HepG2 (cell line): Measurements from ENCODE around the gene HSD17B2. TPM values are rescaled to one million over a fixed set of nuclear protein-coding genes. Genes with fewer than 3 reads are reported as not detected.
A peak's percentile ranks its signal among the peaks of the same experiment; 100 is the strongest.

ENCODE experiments used
- ATAC-seq: fragments of 200-7000 bp; cut with Tn5 transposase; 3 replicates; pipeline ENCODE4 v1.9.1; 2020; ENCODE audit warnings: mild to moderate bottlenecking, moderate library complexity
- BruUV-seq: library from RNA; stranded (reverse); fragments of 400-500 nt; replicated peaks from 2 replicates; lab custom pipeline; 2021; lab: Mats Ljungman, UMichigan
- CTCF ChIA-PET: fragments of 300-600 bp; formaldehyde crosslinking; extraction: SDS; loops from one replicate; lab custom pipeline; 2021; ENCODE audit warnings: low total read pairs, inconsistent platforms, low intra/inter-chr PET ratio; lab: Yijun Ruan, JAX
- POLR2A ChIA-PET: fragments of 350-600 bp; sonication (Branson Sonifier 250); formaldehyde crosslinking; loops from one replicate; lab custom pipeline; 2020; ENCODE audit warnings: antibody characterized with exemption, inconsistent platforms; lab: Yijun Ruan, JAX
- DNase-seq: peaks from one replicate; pipeline ENCODE4 v3.0.0-alpha.2; 2015; ENCODE audit warnings: low spot score
- FAIRE-seq: peaks from 3 replicates; lab custom pipeline; 2011; peaks lifted over from hg19 to GRCh38; lab: Jason Lieb, UNC
- H2AFZ ChIP-seq: one replicate; pipeline ENCODE4 v1.6.1; 2011; ENCODE audit warnings: low read length, inconsistent platforms
- H3K27ac ChIP-seq: fragments of 300-600 bp; 3 replicates; pipeline ENCODE4 v1.8.0; 2011; ENCODE audit warnings: mixed run types, mild to moderate bottlenecking, mixed read lengths, low read length, inconsistent platforms; ENCODE audit not compliant: insufficient read depth; ENCODE audit errors: extremely low read length
- H3K27me3 ChIP-seq, 2 experiments: fragments of 200-600 bp in 1 of 2; 2 replicates in 1 of 2; 3 replicates in 1 of 2; pipeline versions ENCODE4 v1.6.0 to v1.8.0; 2011; ENCODE audit warnings: low read length in 2 of 2, mild to moderate bottlenecking in 2 of 2, moderate library complexity in 2 of 2, inconsistent platforms in 1 of 2; ENCODE audit not compliant: insufficient read depth in 2 of 2, control insufficient read depth in 1 of 2
- H3K36me3 ChIP-seq, 2 experiments: fragments of 200-600 bp in 1 of 2; replicated peaks in 1 of 2; 2 replicates in 1 of 2; 3 replicates in 1 of 2; pipeline versions ENCODE4 v1.5.1 to v1.8.0; 2011; ENCODE audit warnings: low read length in 2 of 2, inconsistent platforms in 1 of 2; ENCODE audit not compliant: insufficient read depth in 2 of 2, control insufficient read depth in 1 of 2
- H3K4me1 ChIP-seq: 2 replicates; pipeline ENCODE4 v1.5.1; 2012; ENCODE audit warnings: low read length, inconsistent platforms; ENCODE audit not compliant: insufficient read depth
- H3K4me2 ChIP-seq: 2 replicates; pipeline ENCODE4 v1.6.0; 2011; ENCODE audit warnings: low read depth, low read length, inconsistent platforms
- H3K4me3 ChIP-seq, 3 experiments: fragments of 200-600 bp in 1 of 3; sonication (generic), shearing (Covaris generic) in 1 of 3; replicated peaks in 1 of 3; 2 replicates each; pipeline ENCODE4 v1.5.1; 2011 to 2016; ENCODE audit warnings: low read length in 3 of 3, inconsistent platforms in 2 of 3, low read depth in 2 of 3, mild to moderate bottlenecking in 2 of 3, control low read depth in 1 of 3, mixed read lengths in 1 of 3; ENCODE audit not compliant: insufficient read depth in 1 of 3
- H3K79me2 ChIP-seq: one replicate; pipeline ENCODE4 v1.6.1; 2011; ENCODE audit warnings: low read length, inconsistent platforms; ENCODE audit not compliant: insufficient read depth
- H3K9ac ChIP-seq: 2 replicates; pipeline ENCODE4 v1.6.0; 2011; ENCODE audit warnings: mild to moderate bottlenecking, low read depth, low read length, inconsistent platforms; ENCODE audit not compliant: insufficient read depth
- H3K9me3 ChIP-seq: 2 replicates; pipeline ENCODE4 v1.5.1; 2012; ENCODE audit warnings: mild to moderate bottlenecking, low read length
- H4K20me1 ChIP-seq: 2 replicates; pipeline ENCODE4 v1.6.0; 2011; ENCODE audit warnings: inconsistent platforms, mild to moderate bottlenecking, low read length, moderate library complexity; ENCODE audit not compliant: insufficient read depth
- GATA4 ChIP-seq: sonication (generic); IDR thresholded peaks from 2 replicates; pipeline ENCODE4 v1.6.1; 2016; ENCODE audit warnings: antibody characterized with exemption, low read depth, borderline replicate concordance
- RBAK ChIP-seq: sonication (generic); formaldehyde crosslinking; IDR thresholded peaks from 2 replicates; pipeline ENCODE4 v1.5.1; 2020; ENCODE audit warnings: mild to moderate bottlenecking, missing genetic modification reagents
- SOX13 ChIP-seq, 3 experiments: fragments of 450-650 bp in 1 of 3; sonication (generic) in 1 of 3; formaldehyde crosslinking in 1 of 3; IDR thresholded peaks in 2 of 3; conservative IDR thresholded peaks in 1 of 3; 2 replicates each; pipeline versions ENCODE4 v1.5.0 to v1.6.1; 2016 to 2020; ENCODE audit warnings: antibody characterized with exemption in 1 of 3, mild to moderate bottlenecking in 1 of 3, missing compliant biosample characterization in 1 of 3, missing genetic modification reagents in 1 of 3, moderate library complexity in 1 of 3
- SOX5 ChIP-seq: IDR thresholded peaks from 2 replicates; pipeline ENCODE4 v1.6.1; 2016; ENCODE audit warnings: borderline replicate concordance
- SOX6 ChIP-seq, 2 experiments: fragments of 450-650 bp in 1 of 2; sonication (generic) in 1 of 2; formaldehyde crosslinking in 1 of 2; IDR thresholded peaks; 2 replicates each; pipeline versions ENCODE4 v1.4.0 to v1.6.1; 2017 to 2020; ENCODE audit warnings: antibody characterized with exemption in 1 of 2, mild to moderate bottlenecking in 1 of 2, missing genetic modification reagents in 1 of 2
- ZNF460 ChIP-seq: sonication (generic); formaldehyde crosslinking; IDR thresholded peaks from 2 replicates; pipeline ENCODE4 v1.5.1; 2020; ENCODE audit warnings: missing genetic modification reagents, mild to moderate bottlenecking, borderline replicate concordance
- ZNF558 ChIP-seq: sonication (generic); formaldehyde crosslinking; IDR thresholded peaks from 2 replicates; pipeline ENCODE4 v1.9.0; 2022; ENCODE audit warnings: mild to moderate bottlenecking, missing genetic modification reagents, borderline replicate concordance
- WGBS: methylation state at CpG from one replicate; pipeline ENCODE4 v1.1.6; 2017; ENCODE audit warnings: low lambda C conversion rate; 5-methylcytosine and 5-hydroxymethylcytosine counted together
- in situ Hi-C: cut with HindIII; loops from 2 replicates; pipeline ENCODE4 v1.10.0; 2017; ENCODE audit warnings: low pct_unique_long_range_greater_than_20kb; ENCODE audit not compliant: extremely low pct_ligation_motif_present
- intact Hi-C: fragments of 100-400 bp; cut with micrococcal nuclease; formaldehyde crosslinking; loops from one replicate; pipeline ENCODE4 v1.10.0; 2022; ENCODE audit not compliant: unreplicated experiment
- polyA plus RNA-seq, 8 experiments: library from polyadenylated mRNA; depleted of rRNA in 3 of 8; stranded (reverse) in 7 of 8; unstranded in 1 of 8; fragments of >200 nt; fragmentation: Illumina TruSeq in 4 of 8; extraction: Trizol in 4 of 8; gene quantifications; 2 replicates each; pipeline versions ENCODE4 v1.2.1 to v1.2.3, GENCODE V29; 2011 to 2016; ENCODE audit warnings: low read depth in 4 of 8, missing spikeins in 1 of 8, mixed read lengths in 1 of 8; ENCODE audit not compliant: insufficient read depth in 1 of 8
- total RNA-seq, 5 experiments: library from RNA; depleted of rRNA; stranded (reverse); fragments of >200 nt; fragmentation: Illumina TruSeq; extraction: Trizol; gene quantifications; 2 replicates each; pipeline ENCODE4 v1.2.3, GENCODE V29; 2016; ENCODE audit warnings: low read depth in 1 of 5
- TF ChIP-seq, protein P1 (sequence below): sonication (generic); formaldehyde crosslinking; IDR thresholded peaks from 2 replicates; pipeline ENCODE4 v1.4.0; 2020; ENCODE audit warnings: missing genetic modification reagents

HSD17B2 gene
- total and polyA plus RNA-seq, 2 of the 13 experiments (the other 11 are each of a cell fraction or from before 2014, with no cell fraction given), result 26.3 to 69.3 TPM

DNA sequence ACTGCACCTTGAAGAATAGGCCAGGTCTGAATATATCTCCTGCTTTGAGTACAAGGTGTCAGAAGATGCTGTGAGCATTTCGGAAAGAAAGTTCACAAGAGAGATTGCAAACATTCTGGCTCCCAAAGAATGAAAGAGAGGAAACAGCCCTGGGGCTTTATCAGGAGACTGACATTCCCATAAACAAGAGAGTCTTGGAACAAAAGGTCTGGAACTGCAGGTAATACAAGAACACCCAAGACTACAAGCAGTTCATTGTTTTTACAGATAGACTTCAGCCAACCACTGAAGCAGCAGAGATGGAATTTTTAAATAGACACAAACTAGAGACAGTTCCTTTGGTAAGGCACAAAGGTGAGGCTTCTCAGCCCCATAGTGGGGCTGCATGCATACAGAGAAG, 14.4 kb downstream of the HSD17B2 start:
- no peak for FAIRE-seq
- TF ChIP-seq, protein P1, sequence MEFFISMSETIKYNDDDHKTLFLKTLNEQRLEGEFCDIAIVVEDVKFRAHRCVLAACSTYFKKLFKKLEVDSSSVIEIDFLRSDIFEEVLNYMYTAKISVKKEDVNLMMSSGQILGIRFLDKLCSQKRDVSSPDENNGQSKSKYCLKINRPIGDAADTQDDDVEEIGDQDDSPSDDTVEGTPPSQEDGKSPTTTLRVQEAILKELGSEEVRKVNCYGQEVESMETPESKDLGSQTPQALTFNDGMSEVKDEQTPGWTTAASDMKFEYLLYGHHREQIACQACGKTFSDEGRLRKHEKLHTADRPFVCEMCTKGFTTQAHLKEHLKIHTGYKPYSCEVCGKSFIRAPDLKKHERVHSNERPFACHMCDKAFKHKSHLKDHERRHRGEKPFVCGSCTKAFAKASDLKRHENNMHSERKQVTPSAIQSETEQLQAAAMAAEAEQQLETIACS (CRISPR knock-in tag), result no peak
- no peak for TF ChIP-seq SOX6 (IDR thresholded peaks at IDR 0.05)
- peak; percentile 18; the same call in 1 of the 2 replicates for TF ChIP-seq SOX6 (CRISPR knock-in tag; IDR thresholded peaks at IDR 0.05)
- peak; percentile 31; the same call in 1 of the 2 replicates for TF ChIP-seq SOX5 (CRISPR knock-in tag)
- TF ChIP-seq SOX13 (IDR thresholded peaks at IDR 0.05), result no peak
- peak in 1 of 2 experiments; percentile 77; a peak in 2 of 4 replicates for TF ChIP-seq SOX13 (CRISPR knock-in tag; conservative IDR thresholded peaks at IDR 0.05 in 1 of 2, IDR thresholded peaks at IDR 0.05 in 1 of 2)
- H3K4me2 ChIP-seq, result peak overlapping the region; percentile 54; the same call in 1 of the 2 replicates
- H3K9ac ChIP-seq, result no peak overlapping the region
- H3K79me2 ChIP-seq, result peaks cover 39% of the 10 kb centered on the region
- POLR2A ChIA-PET, result interaction anchor here (2.4 kb wide), 1 partner anchor 15 kb away, joined by 14 read pairs; the partner anchor contains the start of gene HSD17B2
- no peaks in the 10 kb centered on the region for H3K9me3 ChIP-seq
- no peaks in the 10 kb centered on the region for H4K20me1 ChIP-seq
- H3K27ac ChIP-seq, result peak overlapping the region; percentile 64
- H3K27me3 ChIP-seq, result no peaks in the 10 kb centered on the region
- H3K4me1 ChIP-seq, result peaks cover 100% of the 10 kb centered on the region
- 78% methylated on average over 1 of the region's 1 CpG for WGBS
- H3K36me3 ChIP-seq, result peaks cover 2 to 7% of the 10 kb centered on the region in 2 experiments; a peak in 3 of 5 replicates
- ATAC-seq, result no peak; the same call in 2 of the 3 replicates
- CTCF ChIA-PET, result no interaction called here
- in situ Hi-C loops (no loop called here), intact Hi-C loops (no loop called here)
- no peak for DNase-seq
- no TSS peak for BruUV-seq
- no peak overlapping the region for H2AFZ ChIP-seq
- no peak overlapping the region for H3K4me3 ChIP-seq

DNA sequence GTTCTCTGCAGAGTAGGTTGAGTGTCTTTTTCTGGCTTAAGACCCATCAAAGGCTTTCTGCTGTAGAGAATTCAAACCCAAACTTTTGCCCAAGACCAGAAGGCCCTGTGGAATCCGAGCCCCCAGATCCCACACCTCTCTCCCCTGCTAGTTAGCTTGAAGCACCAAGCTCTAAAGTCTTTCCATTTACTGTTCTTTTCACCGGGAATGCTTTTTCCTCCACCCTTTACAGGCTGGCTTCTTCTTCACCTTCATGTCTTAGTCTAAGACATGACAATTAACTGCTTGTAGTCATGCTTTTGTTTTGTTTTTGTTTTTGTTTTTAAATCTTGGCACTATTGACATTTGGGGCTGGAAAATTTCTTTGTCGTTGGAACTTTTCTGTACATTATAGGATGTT, 15.5 kb downstream of the HSD17B2 start:
- Histone ChIP-seq H3K4me3 (peak overlapping the region in 1 of 3 experiments; percentile 27; a peak in 2 of 6 replicates), H3K4me2 (peak overlapping the region; percentile 54), H2AFZ (no peak overlapping the region), H3K27me3 (no peaks in the 10 kb centered on the region), H3K4me1 (peaks cover 100% of the 10 kb centered on the region), H4K20me1 (no peaks in the 10 kb centered on the region), H3K9me3 (no peaks in the 10 kb centered on the region), H3K27ac (peak overlapping the region; percentile 64), H3K79me2 (peaks cover 34% of the 10 kb centered on the region), H3K9ac (no peak overlapping the region), H3K36me3 (peaks cover 2 to 7% of the 10 kb centered on the region in 2 experiments; a peak in 3 of 5 replicates)
- intact Hi-C loops (loop anchor here (2.0 kb wide), 1 partner anchor 16 kb away; the partner anchor contains the start of gene HSD17B2), in situ Hi-C loops (no loop called here)
- FAIRE-seq, result no peak
- CTCF ChIA-PET, result no interaction called here
- POLR2A ChIA-PET, result interaction anchor here (1.0 to 2.4 kb wide), 5 partner anchors 9 to 279 kb away, joined by 3 to 14 read pairs (median 10); partner anchors contain the start of genes HSD17B2 and MPHOSPH6
- WGBS, result 22% methylated on average over 3 of the region's 3 CpGs
- BruUV-seq, result no TSS peak
- no peak for DNase-seq
- peak; percentile 42 for ATAC-seq
- TF ChIP-seq ZNF558 (CRISPR knock-in tag), result no peak
- no peak for TF ChIP-seq GATA4
- TF ChIP-seq RBAK, result 0 out of 2 replicates have a peak, but pooled peaks have one; percentile 34
- no peak for TF ChIP-seq ZNF460
